Measurements from ENCODE around the gene CLSTN2.

- no peak for TF ChIP-seq POLR2A (IDR thresholded peaks at IDR 0.05)
- TF ChIP-seq, protein P1, sequence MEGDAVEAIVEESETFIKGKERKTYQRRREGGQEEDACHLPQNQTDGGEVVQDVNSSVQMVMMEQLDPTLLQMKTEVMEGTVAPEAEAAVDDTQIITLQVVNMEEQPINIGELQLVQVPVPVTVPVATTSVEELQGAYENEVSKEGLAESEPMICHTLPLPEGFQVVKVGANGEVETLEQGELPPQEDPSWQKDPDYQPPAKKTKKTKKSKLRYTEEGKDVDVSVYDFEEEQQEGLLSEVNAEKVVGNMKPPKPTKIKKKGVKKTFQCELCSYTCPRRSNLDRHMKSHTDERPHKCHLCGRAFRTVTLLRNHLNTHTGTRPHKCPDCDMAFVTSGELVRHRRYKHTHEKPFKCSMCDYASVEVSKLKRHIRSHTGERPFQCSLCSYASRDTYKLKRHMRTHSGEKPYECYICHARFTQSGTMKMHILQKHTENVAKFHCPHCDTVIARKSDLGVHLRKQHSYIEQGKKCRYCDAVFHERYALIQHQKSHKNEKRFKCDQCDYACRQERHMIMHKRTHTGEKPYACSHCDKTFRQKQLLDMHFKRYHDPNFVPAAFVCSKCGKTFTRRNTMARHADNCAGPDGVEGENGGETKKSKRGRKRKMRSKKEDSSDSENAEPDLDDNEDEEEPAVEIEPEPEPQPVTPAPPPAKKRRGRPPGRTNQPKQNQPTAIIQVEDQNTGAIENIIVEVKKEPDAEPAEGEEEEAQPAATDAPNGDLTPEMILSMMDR (IDR thresholded peaks at IDR 0.05 in 8 of 11, conservative IDR thresholded peaks at IDR 0.05 in 3 of 11) = no peak
These were observed 230.8 kb downstream of the CLSTN2 start for GRCh38 chr3:140165781-140166180.
